ENCODE results near the gene RASGRP1.

RASGRP1 gene

GRCh38 chr15:38563723-38564519, 693 bp downstream of the RASGRP1 start:
- peak; percentile 87 for DNase-seq

GRCh38 chr15:38562278-38562677, 2.3 kb downstream of the RASGRP1 start:
- no peak for DNase-seq

- DNase-seq = no peak
These were observed 4.1 kb downstream of the RASGRP1 start for GRCh38 chr15:38560456-38560926.

- DNase-seq = no peak
These were observed 4.8 kb downstream of the RASGRP1 start for GRCh38 chr15:38559636-38560307.

DNA sequence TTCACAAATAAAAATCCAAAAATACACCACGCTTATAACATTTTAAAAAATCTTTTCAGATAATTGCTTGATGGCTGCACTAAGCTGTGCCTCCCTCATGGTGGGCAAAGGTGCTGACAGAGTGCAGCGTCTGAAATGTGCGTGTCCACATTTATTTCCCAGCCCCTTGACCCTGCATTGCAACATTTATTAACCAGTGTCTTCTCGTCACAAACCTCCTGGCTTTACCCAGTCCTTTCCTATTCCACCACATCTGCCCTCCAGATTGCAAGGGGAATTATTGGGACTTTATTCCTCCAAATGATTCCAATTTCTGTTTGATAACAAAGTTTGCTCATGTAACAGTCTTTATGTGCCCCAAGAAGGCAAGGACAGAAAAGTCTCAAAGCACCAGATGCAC, 5.5 kb downstream of the RASGRP1 start:
- DNase-seq = no peak

DNA sequence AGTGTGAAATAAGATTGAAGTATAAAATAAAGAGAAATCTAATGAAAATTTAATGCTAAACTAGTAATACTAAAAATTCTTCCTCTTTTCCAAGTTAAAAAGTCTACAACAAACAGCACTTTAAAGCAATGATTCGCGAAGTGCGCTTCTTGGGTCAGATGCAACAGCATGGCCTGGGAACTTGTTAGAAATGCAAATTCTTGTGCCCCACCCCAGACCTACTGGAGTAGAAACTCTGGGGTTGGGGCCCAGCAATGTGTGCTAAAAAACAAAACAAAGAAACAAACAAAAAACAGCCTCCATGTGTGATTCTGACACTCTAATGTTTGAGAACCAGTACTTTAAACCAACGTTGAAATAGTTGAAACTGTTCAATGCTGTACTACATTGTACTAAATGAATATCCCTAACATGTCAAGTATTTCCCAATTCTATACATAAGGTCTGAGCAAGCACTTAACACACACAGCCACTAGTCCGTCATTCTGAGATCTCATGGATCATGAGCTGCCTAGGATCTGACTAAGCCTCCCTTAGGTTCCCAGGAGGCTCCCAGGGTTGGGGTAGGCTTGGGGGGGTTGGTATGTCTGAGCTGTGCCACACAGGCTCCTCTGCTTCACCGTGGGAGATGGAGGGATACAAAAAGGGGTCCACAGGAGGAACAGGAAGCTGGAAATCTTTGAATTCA, 6.1 kb downstream of the RASGRP1 start:
- DNase-seq = no peak

GRCh38 chr15:38557921-38558320, 6.7 kb downstream of the RASGRP1 start:
- DNase-seq = no peak

GRCh38 chr15:38555686-38556334, 8.8 kb downstream of the RASGRP1 start:
- DNase-seq = no peak

DNA sequence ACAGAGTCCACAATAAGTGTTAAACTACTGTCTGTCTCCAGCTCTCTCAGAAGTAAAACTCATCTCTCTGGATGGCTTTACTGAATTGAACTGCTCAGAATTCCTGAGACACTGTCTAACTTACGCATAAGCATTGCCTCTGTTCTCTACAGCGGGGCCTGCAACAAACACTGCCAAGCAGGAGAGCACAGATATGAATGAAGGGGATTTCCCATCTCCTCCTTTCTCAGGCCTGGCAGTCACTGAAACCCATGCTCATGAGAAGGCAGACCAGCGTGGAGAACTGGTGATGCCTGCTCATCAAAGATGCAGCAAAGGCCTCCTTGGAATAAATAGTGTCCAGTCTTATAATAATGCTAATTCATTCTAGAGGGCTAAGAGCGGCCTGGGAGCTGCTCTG, 10.3 kb downstream of the RASGRP1 start:
- no peak for DNase-seq

- DNase-seq = no peak
These were observed 11.5 kb downstream of the RASGRP1 start for GRCh38 chr15:38553071-38553470.

- DNase-seq = no peak
These were observed 12.6 kb downstream of the RASGRP1 start for GRCh38 chr15:38551720-38552648.

- DNase-seq = no peak
These were observed 15.4 kb downstream of the RASGRP1 start for GRCh38 chr15:38549222-38549621.

DNA sequence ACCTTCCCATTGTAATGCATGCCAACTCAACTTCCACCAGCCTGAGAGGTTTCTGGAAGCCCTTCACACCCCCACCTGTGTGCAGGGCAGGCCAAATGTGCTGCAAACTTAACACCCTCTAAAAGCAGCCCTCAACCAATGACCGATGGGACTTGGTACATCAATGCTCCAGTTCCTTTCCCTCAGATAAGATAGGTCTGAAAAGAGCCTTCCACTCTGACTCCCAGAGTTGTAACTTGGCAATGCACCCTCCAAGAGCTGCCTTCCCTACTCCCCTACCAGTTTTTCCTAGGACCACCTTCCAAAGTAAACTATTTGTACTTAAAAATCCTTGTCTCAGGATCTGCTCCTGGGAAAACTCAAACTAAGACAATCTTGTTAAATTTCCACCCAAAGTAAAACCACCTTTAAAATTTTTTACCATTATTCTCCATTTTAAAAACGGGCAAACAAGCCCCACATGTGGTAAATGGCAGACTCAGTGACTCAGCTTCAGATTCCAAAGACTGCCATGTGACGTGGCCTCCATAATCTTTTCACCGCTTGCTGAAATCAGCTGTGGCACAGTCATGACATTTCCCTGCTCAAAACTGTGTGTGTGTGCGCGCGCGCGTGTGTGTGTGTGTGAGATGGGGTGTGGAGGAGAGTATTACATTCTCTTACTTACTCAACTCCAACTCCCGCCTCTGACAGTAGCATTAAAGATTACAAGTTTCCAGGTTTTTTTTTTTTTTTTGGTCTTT, 17.2 kb downstream of the RASGRP1 start:
- DNase-seq = no peak

DNA sequence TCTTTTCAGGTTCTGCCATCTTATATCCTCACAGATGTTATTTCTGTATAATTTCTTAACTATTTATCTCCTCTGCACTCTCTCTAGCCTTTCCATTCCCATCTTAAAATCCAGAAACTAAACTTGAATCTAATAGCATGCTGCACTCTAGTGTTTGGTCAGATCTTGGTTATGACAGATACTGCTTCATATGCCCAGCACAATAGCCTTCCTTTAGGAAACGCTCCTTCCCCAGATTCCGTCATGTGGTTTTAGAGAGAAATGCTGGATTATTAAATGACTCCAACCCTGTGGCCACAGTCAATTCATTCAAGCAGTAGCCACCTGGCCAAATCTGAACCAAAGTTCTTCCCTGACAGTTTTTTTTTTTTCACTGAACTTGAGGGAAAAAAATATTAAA, 19.4 kb downstream of the RASGRP1 start:
- no peak for DNase-seq

DNA sequence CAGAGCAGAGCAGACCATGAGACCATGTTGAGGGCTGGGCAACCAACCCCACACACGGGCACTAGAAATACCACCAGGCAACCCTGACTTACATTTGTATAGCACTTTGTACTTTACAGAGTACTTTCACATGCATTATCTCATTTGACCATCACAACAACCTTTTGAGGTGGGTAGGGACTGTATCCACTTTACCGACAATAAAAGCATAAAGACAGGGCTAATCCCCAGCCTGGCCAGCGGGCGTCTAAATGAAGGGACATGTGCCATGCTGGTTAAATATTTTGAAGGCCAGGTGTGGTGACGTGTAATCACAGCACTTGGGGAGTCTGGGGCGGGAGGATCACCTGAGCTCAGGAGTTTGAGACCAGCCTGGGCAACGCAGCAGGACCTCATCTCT, 23.6 kb downstream of the RASGRP1 start:
- DNase-seq = no peak

DNA sequence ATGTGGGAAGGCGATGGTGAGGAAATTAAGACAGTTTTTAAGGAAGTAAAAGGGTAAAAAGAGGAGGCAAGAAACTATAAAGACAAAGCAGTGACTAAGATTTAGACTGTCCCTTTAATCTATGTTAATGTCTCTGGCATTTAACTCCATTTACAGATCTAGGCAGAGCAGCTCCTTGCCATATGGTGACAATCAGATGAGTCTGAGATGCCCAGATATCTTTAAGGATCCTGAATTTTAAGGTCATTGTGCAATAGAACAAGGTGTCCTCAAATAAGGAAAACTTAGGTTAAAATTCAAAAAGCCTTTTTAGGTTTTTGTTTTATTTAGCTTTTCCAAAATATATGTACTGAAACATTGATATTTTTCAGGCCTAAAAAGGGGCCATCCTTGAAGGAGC, 24.1 kb downstream of the RASGRP1 start:
- no peak for DNase-seq

DNA sequence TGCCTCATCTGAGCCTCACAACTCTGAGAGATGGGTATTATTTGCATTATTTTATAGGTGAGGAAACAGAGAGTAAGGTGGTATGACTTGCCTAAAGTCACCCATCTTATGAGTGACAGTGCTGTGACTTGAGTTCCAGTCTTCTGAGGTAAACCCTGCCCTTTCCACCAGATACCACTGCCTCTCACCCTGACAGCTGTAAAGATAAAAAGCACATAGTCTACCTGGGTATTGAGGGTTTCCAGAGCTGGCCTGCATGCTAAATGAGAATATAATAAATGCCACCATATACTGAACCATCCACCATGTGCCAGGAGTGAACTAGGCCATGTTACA, 25.6 kb downstream of the RASGRP1 start:
- DNase-seq = no peak

DNA sequence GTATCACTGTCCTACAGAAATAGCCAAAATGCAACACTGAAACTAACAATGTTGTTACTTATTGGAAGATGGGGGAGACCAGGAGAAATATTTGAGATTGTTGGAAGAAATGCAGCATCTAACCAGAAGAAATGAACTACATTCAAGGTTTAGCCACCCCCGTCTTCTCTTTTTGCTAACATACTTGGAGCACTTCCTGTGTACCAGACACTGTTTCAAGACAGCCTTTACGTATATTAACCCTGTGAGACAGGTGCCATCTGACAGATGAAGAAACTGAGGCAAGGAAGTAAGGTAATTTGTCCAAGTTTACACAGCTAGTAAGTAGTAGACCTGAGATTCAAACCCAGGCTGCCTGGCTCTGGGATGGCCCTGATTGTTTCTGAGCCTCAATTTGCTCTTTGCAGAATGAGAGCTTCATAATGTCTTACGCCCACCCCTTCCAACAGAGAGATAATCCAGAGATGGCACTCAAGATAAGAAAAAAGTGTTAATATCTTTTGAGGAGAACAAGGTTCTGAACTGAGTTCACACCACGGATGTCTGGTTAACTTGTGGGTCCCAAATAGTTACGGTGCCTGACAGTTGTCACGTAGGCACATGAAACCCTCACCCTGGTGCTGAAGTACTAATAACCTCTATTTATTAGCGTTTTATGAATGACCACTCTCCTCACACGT, 26.1 kb downstream of the RASGRP1 start:
- no peak for DNase-seq

DNA sequence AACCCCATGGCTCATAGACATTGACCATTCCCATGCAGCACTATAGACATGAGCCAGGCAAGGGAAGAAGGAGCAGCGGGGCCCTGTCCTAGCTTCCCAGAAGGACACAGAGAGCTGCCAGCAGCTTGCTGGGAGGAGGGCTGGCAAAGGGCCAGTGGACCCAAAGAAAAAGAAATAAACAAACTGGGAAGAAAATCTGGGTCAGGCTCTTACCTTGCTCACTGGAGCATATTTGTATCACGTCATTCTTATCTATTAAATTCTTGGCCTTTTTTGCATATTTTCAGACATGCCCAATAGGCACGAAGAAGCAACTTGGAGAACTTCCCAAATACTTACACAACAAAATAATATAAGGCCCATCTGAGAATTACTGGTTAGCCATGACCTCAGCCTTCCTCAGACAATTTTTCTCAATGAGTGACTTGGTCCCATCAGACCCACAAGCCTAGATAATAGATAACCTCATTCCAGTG, 28.4 kb downstream of the RASGRP1 start:
- peak; percentile 16 for DNase-seq

DNA sequence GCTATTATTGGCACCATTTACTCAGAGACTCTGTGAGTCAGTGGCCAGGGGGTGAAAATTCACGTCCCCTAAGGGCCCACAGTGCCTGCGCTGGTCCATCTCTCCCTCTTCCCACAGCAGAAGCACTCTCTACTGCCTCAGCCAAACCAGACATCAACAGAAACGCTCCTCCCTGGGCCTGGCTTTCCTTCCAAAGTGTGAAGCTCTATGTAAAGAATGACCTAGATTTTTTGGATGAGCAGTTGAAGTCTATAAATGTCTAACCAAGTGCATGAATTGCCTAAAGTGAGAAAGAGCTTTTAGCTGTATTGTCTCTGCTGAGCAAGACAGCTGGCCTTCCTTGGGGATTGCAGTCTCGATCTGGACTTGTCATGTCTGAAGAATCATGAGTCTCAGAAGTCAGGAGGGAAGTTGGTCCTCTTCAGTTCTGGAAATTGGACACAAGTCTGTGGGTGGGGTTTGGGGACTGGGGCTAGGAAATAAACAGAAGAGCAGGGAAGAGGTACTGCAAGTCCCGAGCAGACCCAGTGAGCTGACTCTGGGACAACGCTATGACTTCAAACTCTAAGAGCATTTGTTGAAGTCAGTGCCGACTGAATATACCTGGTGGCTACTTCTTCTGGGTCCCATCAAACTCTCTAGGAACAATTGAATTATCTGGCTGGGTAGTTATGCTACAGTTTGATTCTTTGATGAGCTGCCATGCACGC, 29.0 kb downstream of the RASGRP1 start:
- peak; percentile 47 for DNase-seq
